Mucosa of descending colon (tissue), 3 donors: ENCODE measurements around the gene CCM2L. TPM values are rescaled to one million over a fixed set of nuclear protein-coding genes. Genes with fewer than 3 reads are reported as not detected.
"Not testable (repeated sequence)": the region's sequence is repeated elsewhere in the genome, so short reads cannot be mapped to it uniquely, and the experiment has no call there.

Source experiments
- ATAC-seq: fragments of 200-7000 bp; cut with Tn5 transposase; one replicate; pipeline ENCODE4 v1.9.1; 2020; ENCODE audit warnings: mild to moderate bottlenecking, moderate library complexity
- DNase-seq, 3 donors: peaks; one replicate each; pipeline ENCODE4 v3.0.0-alpha.2; 2020
- H3K36me3 ChIP-seq: fragments of 200-600 bp; one replicate; pipeline ENCODE4 v1.8.0; 2021; ENCODE audit warnings: low read depth, mild to moderate bottlenecking
- H3K4me1 ChIP-seq: fragments of 200-600 bp; one replicate; pipeline ENCODE4 v1.8.0; 2021; ENCODE audit warnings: low read depth, mild to moderate bottlenecking
- H3K4me3 ChIP-seq: fragments of 200-600 bp; one replicate; pipeline ENCODE4 v1.8.0; 2021; ENCODE audit warnings: mild to moderate bottlenecking
- H3K9me3 ChIP-seq: fragments of 200-600 bp; one replicate; pipeline ENCODE4 v1.8.0; 2021; ENCODE audit warnings: mild to moderate bottlenecking
- intact Hi-C, 2 donors: fragments of 100-400 bp; cut with DNase I in 1 of 2; cut with micrococcal nuclease in 1 of 2; formaldehyde crosslinking; loops; one replicate each; pipeline versions ENCODE4 v1.11.0 to v1.11.1; 2022; cut with DNase I, micrococcal nuclease
- total RNA-seq, 3 donors: library from RNA; stranded (reverse); fragmentation: NEBNext Ultra II Directional in 2 of 3; extraction: Animal tissue kit (Norgen Biotek cat#: 25700) in 2 of 3; gene quantifications; one replicate each; pipeline versions ENCODE4 v1.2.1 to v1.2.4, GENCODE V29; 2021 to 2023
- TF ChIP-seq, protein P1 (sequence below): fragments of 200-600 bp; IDR thresholded peaks from one replicate; pipeline ENCODE4 v1.8.0; 2022; ENCODE audit warnings: antibody characterized with exemption, mild to moderate bottlenecking
- donor health status: DM: no; HTN: no; CAD: no; lungs with moderate emphysema.
- donor health status: DM: no; HTN: no; CAD: no.
- donor health status: DM: no; HTN: yes; CAD: no.

The CCM2L gene
- total RNA-seq, 3 donors from 2014 or later = 1.2 to 3.7 (median 1.8) TPM

DNA sequence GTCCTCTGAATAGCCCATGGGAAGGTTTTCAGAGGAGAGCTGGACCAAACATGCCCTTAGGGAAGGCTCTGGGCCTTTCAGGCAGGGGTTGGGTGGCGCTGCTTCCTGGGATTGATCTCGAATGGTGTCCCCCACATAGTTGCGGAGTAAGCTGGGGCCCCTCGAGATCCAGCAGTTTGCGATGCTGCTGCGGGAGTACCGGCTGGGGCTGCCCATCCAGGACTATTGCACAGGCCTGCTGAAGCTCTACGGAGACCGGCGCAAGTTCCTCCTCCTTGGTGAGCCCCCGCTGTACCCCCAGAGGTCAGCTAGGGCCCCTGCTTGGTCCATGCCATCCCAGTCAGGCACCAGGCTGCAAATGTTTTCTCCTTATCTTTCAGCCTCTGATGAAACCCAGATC is 19.3 kb downstream of the CCM2L start:
- ATAC-seq = no peak
- Histone ChIP-seq H3K36me3 (no peaks in the 10 kb centered on the region), H3K4me3 (no peak overlapping the region), H3K4me1 (peaks cover 3% of the 10 kb centered on the region), H3K9me3 (no peaks in the 10 kb centered on the region)
- intact Hi-C loops = no loop called here
- TF ChIP-seq, protein P1, sequence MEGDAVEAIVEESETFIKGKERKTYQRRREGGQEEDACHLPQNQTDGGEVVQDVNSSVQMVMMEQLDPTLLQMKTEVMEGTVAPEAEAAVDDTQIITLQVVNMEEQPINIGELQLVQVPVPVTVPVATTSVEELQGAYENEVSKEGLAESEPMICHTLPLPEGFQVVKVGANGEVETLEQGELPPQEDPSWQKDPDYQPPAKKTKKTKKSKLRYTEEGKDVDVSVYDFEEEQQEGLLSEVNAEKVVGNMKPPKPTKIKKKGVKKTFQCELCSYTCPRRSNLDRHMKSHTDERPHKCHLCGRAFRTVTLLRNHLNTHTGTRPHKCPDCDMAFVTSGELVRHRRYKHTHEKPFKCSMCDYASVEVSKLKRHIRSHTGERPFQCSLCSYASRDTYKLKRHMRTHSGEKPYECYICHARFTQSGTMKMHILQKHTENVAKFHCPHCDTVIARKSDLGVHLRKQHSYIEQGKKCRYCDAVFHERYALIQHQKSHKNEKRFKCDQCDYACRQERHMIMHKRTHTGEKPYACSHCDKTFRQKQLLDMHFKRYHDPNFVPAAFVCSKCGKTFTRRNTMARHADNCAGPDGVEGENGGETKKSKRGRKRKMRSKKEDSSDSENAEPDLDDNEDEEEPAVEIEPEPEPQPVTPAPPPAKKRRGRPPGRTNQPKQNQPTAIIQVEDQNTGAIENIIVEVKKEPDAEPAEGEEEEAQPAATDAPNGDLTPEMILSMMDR = no peak
- no peak for DNase-seq

- H3K4me3 ChIP-seq = no peak overlapping the region
- H3K36me3 ChIP-seq = no peaks in the 10 kb centered on the region
- peak; percentile 91 for ATAC-seq
- DNase-seq = peak; percentile 75 to 79 (median 78)
- H3K4me1 ChIP-seq = peaks cover 3% of the 10 kb centered on the region
- intact Hi-C loops = no loop called here
- no peaks in the 10 kb centered on the region for H3K9me3 ChIP-seq
- TF ChIP-seq, protein P1 = peak; percentile 91
These were observed 21.0 kb downstream of the CCM2L start for GRCh38 chr20:32031007-32031958.

GRCh38 chr20:32033316-32033715 is 23.1 kb downstream of the CCM2L start:
- Histone ChIP-seq H3K36me3 (no peaks in the 10 kb centered on the region), H3K4me3 (no peak overlapping the region), H3K4me1 (peaks cover 3% of the 10 kb centered on the region), H3K9me3 (no peaks in the 10 kb centered on the region)
- TF ChIP-seq, protein P1 = no peak
- intact Hi-C loops = no loop called here
- no peak for ATAC-seq
- no peak for DNase-seq

- H3K4me3 ChIP-seq, H3K36me3 ChIP-seq, ATAC-seq, H3K9me3 ChIP-seq, intact Hi-C loops, H3K4me1 ChIP-seq, DNase-seq: not testable (repeated sequence)
These were observed 23.5 kb downstream of the CCM2L start for GRCh38 chr20:32033721-32034120.

GRCh38 chr20:32034581-32035425 is 24.6 kb downstream of the CCM2L start:
- TF ChIP-seq, protein P1 = no peak
- ATAC-seq = peak; percentile 13
- H3K36me3 ChIP-seq = no peaks in the 10 kb centered on the region
- H3K4me1 ChIP-seq = peaks cover 3% of the 10 kb centered on the region
- H3K9me3 ChIP-seq = no peaks in the 10 kb centered on the region
- H3K4me3 ChIP-seq = no peak overlapping the region
- DNase-seq = no peak
- intact Hi-C loops = loop anchor here in 1 of 2 donors (5.0 kb wide), 1 partner anchor 213 kb away; no protein-coding TSS in a partner anchor
